ENCODE data around the gene SGMS1.

DNA sequence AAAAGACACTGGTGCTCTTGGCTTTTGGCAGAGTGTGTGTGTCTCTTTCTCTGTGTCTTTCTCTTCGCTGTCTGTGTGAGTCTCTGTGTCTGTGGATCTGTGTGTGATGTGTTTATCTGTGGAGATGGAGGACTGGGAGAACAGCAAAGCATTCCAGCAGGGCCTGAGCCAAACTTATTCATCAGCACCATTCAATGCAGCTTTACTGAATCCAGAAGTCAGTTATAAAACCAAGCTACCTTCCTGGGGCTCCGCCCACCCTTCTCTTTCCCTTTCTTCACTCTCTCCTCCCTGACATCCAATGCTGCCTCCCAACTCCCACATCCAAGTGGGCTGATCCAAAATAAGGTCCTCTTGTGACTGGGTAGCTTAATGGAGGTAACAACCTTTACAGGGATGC lies 3.9 kb downstream of the SGMS1 start:
- TF ChIP-seq POLR2A (IDR thresholded peaks at IDR 0.05): no peak
- TF ChIP-seq, protein P1, sequence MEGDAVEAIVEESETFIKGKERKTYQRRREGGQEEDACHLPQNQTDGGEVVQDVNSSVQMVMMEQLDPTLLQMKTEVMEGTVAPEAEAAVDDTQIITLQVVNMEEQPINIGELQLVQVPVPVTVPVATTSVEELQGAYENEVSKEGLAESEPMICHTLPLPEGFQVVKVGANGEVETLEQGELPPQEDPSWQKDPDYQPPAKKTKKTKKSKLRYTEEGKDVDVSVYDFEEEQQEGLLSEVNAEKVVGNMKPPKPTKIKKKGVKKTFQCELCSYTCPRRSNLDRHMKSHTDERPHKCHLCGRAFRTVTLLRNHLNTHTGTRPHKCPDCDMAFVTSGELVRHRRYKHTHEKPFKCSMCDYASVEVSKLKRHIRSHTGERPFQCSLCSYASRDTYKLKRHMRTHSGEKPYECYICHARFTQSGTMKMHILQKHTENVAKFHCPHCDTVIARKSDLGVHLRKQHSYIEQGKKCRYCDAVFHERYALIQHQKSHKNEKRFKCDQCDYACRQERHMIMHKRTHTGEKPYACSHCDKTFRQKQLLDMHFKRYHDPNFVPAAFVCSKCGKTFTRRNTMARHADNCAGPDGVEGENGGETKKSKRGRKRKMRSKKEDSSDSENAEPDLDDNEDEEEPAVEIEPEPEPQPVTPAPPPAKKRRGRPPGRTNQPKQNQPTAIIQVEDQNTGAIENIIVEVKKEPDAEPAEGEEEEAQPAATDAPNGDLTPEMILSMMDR (IDR thresholded peaks at IDR 0.05): no peak

All from testis (tissue), 2 donors.